Measurements from ENCODE around the gene MAGI2.
"Not testable (repeated sequence)": the region's sequence is repeated elsewhere in the genome, so short reads cannot be mapped to it uniquely, and the experiment has no call there.

MAGI2 gene

DNA sequence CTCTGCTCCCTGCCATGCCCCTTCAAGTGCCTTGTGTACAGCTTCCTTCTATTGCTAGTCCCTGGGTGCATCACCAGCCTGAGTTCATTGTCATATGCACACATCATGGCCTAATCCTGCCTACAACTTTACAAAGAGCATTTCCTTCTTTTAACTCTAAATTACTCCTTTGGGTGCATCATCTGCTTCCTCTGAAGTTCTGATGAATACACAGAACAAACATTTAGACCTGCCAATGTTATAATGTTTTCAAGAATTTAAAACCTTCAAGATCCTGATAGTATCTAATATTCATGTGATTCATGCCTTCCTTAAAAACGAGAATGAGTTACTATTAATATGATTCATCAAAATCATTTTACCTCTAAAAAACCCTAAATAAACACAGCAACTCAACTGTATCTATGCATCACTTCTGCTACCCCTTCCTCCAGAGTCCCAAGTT, 357.1 kb downstream of the MAGI2 start:
- H3K9me3 Mint-ChIP-seq, result peaks cover 6% of the 10 kb centered on the region
- H3K4me1 Mint-ChIP-seq (ENCODE audit: low read depth), result no peaks in the 10 kb centered on the region
- no peak overlapping the region for H3K4me3 Mint-ChIP-seq
- H3K36me3 Mint-ChIP-seq (ENCODE audit: low read depth), result no peaks in the 10 kb centered on the region
- H3K27ac Mint-ChIP-seq, result no peak overlapping the region
- H3K27me3 Mint-ChIP-seq, result no peaks in the 10 kb centered on the region
- DNase-seq, result no peak

DNA sequence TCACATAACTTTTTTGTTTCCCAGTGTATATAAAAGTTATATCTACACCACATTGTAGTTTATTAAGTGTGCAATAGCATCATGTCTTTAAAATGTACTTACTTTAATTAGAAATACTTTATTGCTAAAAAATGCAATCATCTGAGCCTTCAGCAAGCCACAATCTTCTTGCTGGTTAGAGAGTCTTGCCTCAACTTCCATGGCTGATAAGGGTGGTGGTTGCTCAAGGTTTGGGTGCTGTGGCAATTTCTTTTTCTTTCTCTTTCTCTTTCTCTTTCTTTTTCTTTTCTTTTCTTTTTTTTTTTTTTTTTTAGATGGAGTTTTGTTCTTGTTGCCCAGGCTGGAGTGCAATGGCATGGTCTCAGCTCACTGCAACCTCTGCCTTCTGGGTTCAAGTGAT, 360.0 kb downstream of the MAGI2 start:
- Mint-ChIP-seq H3K4me1 (ENCODE audit: low read depth) (no peaks in the 10 kb centered on the region), H3K4me3 (no peak overlapping the region), H3K27ac (no peak overlapping the region), H3K9me3 (peaks cover 12% of the 10 kb centered on the region), H3K36me3 (ENCODE audit: low read depth) (no peaks in the 10 kb centered on the region), H3K27me3 (no peaks in the 10 kb centered on the region)
- DNase-seq, result no peak

DNA sequence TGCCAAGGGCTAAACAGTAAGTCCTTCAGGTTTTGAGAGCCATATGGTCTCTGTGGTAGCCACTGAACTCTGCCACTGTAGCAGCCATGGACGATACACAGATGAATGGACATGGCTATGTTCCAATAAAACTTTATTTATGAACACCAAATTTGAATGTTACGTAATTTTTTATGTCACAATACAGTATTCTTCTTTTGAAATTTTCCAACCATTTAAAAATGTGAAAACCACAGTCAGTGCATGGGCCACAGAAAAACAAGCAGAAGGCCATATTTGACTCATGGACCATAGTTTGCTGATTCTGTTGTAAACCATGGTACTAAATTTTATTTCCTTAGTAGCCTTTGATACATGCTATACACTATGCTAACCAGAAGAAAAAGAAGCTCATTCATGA, 361.8 kb downstream of the MAGI2 start:
- Mint-ChIP-seq H3K4me3 (no peak overlapping the region), H3K27me3 (no peaks in the 10 kb centered on the region), H3K36me3 (ENCODE audit: low read depth) (no peaks in the 10 kb centered on the region), H3K9me3 (peaks cover 16% of the 10 kb centered on the region), H3K27ac (no peak overlapping the region), H3K4me1 (ENCODE audit: low read depth) (no peaks in the 10 kb centered on the region)
- no peak for DNase-seq

DNA sequence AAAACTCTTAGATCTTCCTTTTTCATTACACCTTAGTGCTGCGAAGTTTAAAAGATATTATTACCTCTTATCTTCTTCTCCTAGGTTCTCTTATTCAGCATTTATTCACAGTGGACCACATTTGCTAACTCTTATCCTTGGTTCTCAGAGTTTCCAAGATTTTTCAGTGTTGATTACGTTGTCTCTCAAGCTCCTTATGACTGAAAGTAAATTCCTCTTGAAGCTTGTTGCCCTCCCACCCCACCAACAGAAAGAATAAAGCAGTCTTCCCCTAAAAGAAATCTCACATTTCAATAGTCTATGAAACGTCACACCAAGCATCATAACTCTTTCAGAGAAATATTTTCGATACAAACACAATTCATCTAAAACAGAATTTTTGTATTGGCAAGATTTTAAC, 362.5 kb downstream of the MAGI2 start:
- no peaks in the 10 kb centered on the region for H3K27me3 Mint-ChIP-seq
- peaks cover 11% of the 10 kb centered on the region for H3K9me3 Mint-ChIP-seq
- no peak overlapping the region for H3K4me3 Mint-ChIP-seq
- no peak overlapping the region for H3K27ac Mint-ChIP-seq
- no peaks in the 10 kb centered on the region for H3K4me1 Mint-ChIP-seq (ENCODE audit: low read depth)
- no peak for DNase-seq
- H3K36me3 Mint-ChIP-seq (ENCODE audit: low read depth), result no peaks in the 10 kb centered on the region

DNA sequence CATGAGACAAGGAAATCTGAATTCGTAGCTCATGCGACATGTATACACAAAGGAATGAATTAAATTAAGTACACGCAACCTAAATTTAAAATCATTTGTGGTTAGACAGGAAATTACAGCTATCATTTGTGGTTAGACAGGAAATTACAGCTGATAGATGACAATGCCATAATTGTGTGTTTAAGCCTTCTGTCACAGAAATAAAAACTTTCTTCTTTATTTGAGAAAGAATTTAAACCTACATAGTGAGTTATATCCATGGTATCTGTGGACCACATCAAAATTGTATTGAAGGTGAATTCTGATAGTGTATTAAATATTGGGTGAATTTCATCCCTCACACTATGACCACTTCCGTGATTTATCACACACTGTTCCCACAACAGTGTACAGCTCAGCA, 362.9 kb downstream of the MAGI2 start:
- DNase-seq, result no peak
- H3K9me3 Mint-ChIP-seq, result peaks cover 11% of the 10 kb centered on the region
- no peaks in the 10 kb centered on the region for H3K27me3 Mint-ChIP-seq
- no peak overlapping the region for H3K27ac Mint-ChIP-seq
- H3K4me1 Mint-ChIP-seq (ENCODE audit: low read depth), result no peaks in the 10 kb centered on the region
- no peak overlapping the region for H3K4me3 Mint-ChIP-seq
- no peaks in the 10 kb centered on the region for H3K36me3 Mint-ChIP-seq (ENCODE audit: low read depth)

DNA sequence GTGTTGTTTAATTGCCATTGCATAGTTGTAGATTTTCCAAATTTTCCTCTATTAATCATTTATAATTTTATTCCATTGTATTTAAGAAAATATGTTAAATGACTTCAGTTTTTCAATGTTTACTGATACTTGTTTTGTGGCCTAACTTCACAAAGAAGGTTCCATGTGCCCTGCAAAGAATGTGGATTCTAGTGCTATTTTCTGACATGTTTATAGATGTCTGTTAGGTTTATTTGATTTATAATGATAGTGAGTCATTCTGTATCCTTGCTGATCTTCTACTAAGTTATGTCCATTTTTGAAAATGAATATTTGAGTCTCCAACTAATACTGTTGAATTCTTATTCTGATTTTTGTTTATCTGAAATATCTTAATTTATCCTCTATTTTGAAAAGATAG, 369.0 kb downstream of the MAGI2 start:
- DNase-seq, result no peak
- Mint-ChIP-seq H3K27me3 (no peaks in the 10 kb centered on the region), H3K4me1 (ENCODE audit: low read depth) (no peaks in the 10 kb centered on the region), H3K27ac (no peak overlapping the region), H3K9me3 (peaks cover 22% of the 10 kb centered on the region), H3K4me3 (no peak overlapping the region), H3K36me3 (ENCODE audit: low read depth) (no peaks in the 10 kb centered on the region)

DNA sequence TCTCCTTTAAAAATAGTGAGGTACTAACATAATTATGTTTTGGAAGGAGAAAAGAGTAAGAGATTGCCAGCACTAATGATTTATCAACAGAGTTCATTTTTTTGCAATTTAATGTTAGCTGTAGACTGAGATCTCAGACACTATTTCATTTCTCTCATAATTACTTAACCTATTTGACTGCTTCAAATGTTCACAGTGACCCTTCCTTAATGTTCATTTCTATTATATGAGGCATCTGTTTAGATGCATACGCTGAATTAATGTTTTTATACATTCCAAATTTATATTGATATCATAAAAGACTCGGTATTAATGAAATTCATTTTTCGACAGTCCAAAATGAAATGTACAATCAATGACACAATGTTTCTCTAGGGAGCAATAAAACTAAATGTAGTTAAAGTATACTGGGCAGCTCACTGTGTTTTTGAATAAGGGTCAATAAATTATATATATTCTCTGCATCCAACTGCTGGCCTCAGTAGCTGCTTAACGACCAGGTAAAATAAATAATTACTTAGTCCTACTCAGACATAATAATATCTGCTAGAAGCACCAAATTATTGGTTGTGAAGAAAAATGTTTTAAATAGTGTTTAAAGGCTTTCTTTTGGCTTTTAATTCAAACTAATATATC, 373.4 kb downstream of the MAGI2 start:
- Mint-ChIP-seq H3K4me3 (no peak overlapping the region), H3K9me3 (peaks cover 13% of the 10 kb centered on the region), H3K4me1 (ENCODE audit: low read depth) (no peaks in the 10 kb centered on the region), H3K27ac (no peak overlapping the region), H3K36me3 (ENCODE audit: low read depth) (no peaks in the 10 kb centered on the region), H3K27me3 (no peaks in the 10 kb centered on the region)
- no peak for DNase-seq

DNA sequence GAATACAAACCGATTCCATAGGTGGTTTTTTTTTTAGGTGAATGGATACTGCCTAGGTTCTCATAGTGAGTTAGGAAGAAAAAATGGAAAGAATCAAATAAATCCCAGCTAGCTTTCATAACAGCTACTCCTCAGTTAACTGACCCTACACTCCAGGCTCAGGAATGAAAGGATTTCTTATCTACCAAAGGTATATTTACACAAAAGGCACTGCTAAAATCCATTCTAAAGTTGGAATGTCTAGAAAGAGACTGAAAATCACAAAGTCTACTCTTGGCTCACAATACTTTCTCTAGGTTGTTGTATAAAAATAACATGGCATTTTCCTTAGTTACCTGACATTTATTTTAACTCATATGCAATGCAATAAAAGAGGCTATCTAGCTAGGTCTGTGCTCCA, 375.2 kb downstream of the MAGI2 start:
- Mint-ChIP-seq H3K4me1 (ENCODE audit: low read depth) (no peaks in the 10 kb centered on the region), H3K27ac (no peak overlapping the region), H3K27me3 (no peaks in the 10 kb centered on the region), H3K4me3 (no peak overlapping the region), H3K36me3 (ENCODE audit: low read depth) (no peaks in the 10 kb centered on the region), H3K9me3 (peaks cover 13% of the 10 kb centered on the region)
- DNase-seq, result no peak

DNA sequence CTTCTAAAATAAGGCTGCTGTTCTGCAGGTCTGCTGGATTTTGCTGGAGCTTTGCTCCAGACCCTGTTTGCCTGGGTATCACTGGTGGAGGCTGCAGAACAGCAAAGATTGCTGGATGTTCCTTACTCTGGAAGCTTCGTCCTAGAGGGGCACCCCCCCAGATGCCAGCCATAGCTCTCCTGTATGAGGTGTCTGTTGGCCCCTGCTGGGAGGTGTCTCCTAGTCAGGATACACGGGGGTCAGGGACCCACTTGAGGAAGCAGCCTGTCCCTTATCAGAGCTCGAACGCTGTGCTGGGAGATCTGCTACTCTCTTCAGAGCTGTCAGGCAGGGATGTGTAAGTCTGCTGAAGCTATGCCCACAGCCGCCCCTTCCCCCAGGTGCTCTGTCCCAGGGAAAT, 382.3 kb downstream of the MAGI2 start:
- not testable (repeated sequence) for DNase-seq; H3K4me3 Mint-ChIP-seq; H3K36me3 Mint-ChIP-seq (ENCODE audit: low read depth); H3K4me1 Mint-ChIP-seq (ENCODE audit: low read depth); H3K9me3 Mint-ChIP-seq; H3K27ac Mint-ChIP-seq; H3K27me3 Mint-ChIP-seq

DNA sequence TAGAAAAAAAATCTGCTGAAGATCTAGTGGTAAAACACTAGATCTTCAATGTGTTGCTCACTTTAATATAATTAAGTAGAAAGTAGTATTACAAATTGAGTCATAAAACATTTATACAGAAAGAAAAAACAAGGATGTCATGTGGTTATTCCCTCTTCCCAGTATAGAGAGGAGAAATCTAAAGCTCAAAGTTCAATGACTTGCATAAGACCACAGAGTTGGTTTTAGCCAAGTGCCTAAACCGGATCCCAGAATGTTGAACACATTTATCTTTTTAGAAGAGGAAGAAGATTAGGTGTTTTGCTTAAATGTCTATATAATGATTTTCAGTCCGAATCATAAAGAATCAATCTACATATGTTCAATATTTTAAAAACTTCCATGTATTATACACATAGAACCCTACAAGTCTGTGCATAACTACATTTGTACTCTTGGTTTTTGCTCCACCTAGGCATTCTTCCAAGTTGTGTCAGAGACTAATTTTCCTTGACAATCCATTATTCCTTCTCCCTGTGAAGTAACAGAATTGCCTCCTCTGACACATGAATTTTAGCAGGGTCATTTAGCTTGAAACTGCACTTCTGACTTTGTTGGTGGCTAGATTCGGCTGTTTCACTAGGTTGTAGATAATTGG, 389.2 kb downstream of the MAGI2 start:
- H3K9me3 Mint-ChIP-seq, result peaks cover 10% of the 10 kb centered on the region
- DNase-seq, result no peak
- H3K4me3 Mint-ChIP-seq, result no peak overlapping the region
- H3K36me3 Mint-ChIP-seq (ENCODE audit: low read depth), result no peaks in the 10 kb centered on the region
- no peaks in the 10 kb centered on the region for H3K27me3 Mint-ChIP-seq
- no peaks in the 10 kb centered on the region for H3K4me1 Mint-ChIP-seq (ENCODE audit: low read depth)
- no peak overlapping the region for H3K27ac Mint-ChIP-seq

DNA sequence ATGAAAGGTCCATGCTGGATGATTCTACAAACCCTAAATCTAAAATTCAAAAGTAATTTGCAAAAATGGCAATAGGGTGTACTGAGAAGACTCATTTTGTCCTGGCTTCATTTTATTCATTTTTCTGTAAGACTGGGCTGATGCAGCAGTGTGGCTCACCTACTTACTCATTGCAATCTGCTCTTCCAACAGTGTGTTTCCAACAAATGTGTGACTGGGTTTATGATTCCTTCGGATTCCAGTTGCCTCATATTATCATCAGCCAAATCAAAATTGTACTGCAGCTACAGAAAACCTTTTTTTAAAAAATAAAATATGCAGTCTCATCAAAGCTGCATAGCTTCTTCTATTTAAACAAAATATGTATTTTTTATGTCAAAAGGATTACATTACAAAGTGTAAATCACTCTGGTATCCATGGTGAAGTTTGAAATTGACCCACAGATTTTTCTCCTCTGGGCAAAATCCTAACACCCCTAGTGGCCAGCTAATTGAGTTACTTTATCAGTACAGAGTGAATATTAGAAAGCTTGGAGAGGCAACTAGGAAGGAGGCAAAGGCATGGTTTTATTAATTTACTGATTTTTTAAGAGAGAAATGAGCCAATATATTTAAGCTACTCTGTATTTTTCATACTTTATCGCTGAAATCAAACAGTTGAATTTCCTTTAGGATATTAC, 390.3 kb downstream of the MAGI2 start:
- Mint-ChIP-seq H3K27me3 (no peaks in the 10 kb centered on the region), H3K27ac (no peak overlapping the region), H3K4me3 (no peak overlapping the region), H3K36me3 (ENCODE audit: low read depth) (no peaks in the 10 kb centered on the region), H3K4me1 (ENCODE audit: low read depth) (no peaks in the 10 kb centered on the region), H3K9me3 (peaks cover 7% of the 10 kb centered on the region)
- DNase-seq, result no peak

DNA sequence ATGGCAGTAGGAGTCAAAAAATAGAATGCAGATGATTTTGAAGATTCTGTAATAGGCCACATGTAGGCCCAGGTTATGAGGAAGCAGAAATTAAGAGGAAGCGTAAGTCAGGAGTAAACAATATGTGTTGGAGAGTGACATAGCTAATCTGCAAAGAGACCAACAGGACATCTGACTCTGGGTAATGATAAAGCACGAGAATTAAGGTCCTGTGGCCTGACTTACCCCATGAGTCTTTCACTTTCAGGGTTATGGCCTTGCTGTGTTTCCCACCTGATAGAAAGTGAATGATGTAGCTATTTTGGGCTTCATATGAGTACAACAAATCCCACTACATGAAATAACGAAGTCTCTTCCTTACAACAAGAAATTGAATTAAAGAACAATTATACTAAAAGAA, 393.0 kb downstream of the MAGI2 start:
- Mint-ChIP-seq H3K36me3 (ENCODE audit: low read depth) (no peaks in the 10 kb centered on the region), H3K4me3 (no peak overlapping the region), H3K27me3 (no peaks in the 10 kb centered on the region), H3K9me3 (peaks cover 5% of the 10 kb centered on the region), H3K27ac (no peak overlapping the region), H3K4me1 (ENCODE audit: low read depth) (no peaks in the 10 kb centered on the region)
- no peak for DNase-seq

DNA sequence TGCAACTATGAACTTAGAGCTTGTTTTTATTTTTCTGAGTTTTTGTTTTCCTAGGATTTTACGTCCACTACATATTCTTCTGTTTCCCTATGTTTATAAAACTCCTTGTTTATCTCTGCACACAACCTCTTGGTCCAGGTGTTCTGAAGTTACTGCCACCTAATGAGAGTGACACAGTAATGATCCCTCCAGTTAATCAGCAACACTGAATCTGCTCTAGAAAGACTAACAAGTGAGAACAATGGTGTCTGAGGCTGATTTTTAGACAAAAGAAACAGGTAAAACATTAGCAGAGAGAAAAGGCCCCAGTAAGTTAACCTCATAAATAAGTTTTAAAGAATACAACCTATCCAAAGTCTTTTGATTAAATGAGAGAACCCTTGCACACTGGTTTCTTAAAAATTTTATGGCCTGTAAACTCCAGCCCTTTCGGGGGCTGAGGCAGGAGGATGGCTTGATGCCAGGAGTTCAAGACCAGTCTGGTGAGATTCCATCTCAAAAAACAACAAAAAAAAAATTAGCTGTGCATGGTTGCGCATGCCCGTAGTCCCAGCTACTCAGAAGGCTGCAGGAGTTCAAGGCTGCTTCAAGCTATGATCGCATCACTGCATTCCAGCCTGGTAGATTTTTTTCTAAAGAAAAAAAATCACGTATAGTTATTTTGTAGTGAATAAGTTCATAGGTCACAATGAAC, 397.6 kb downstream of the MAGI2 start:
- DNase-seq, result no peak
- H3K36me3 Mint-ChIP-seq (ENCODE audit: low read depth), result no peaks in the 10 kb centered on the region
- H3K4me3 Mint-ChIP-seq, result no peak overlapping the region
- peaks cover 17% of the 10 kb centered on the region for H3K9me3 Mint-ChIP-seq
- H3K27me3 Mint-ChIP-seq, result no peaks in the 10 kb centered on the region
- no peaks in the 10 kb centered on the region for H3K4me1 Mint-ChIP-seq (ENCODE audit: low read depth)
- H3K27ac Mint-ChIP-seq, result no peak overlapping the region

DNA sequence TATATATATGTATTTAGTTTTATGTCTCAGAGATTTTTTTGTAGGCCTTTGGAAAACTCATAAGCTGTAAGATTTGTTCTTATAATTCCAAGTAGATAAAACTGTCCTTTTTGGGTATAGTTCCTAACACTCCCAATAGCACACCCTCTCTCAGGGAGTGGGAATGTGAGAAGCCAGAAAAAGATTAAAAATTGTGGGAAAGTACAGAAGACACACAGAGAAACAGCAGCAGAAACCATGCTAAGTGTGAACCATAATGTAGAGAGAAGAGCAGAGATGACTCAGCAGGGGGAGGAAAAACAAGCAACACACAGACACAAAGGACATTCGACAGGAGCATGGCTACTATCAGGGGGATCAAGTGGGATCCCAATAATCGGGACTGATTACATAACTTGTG, 401.6 kb downstream of the MAGI2 start:
- H3K4me1 Mint-ChIP-seq (ENCODE audit: low read depth), result no peaks in the 10 kb centered on the region
- no peaks in the 10 kb centered on the region for H3K36me3 Mint-ChIP-seq (ENCODE audit: low read depth)
- H3K27me3 Mint-ChIP-seq, result no peaks in the 10 kb centered on the region
- no peak for DNase-seq
- H3K9me3 Mint-ChIP-seq, result peaks cover 14% of the 10 kb centered on the region
- no peak overlapping the region for H3K27ac Mint-ChIP-seq
- no peak overlapping the region for H3K4me3 Mint-ChIP-seq

DNA sequence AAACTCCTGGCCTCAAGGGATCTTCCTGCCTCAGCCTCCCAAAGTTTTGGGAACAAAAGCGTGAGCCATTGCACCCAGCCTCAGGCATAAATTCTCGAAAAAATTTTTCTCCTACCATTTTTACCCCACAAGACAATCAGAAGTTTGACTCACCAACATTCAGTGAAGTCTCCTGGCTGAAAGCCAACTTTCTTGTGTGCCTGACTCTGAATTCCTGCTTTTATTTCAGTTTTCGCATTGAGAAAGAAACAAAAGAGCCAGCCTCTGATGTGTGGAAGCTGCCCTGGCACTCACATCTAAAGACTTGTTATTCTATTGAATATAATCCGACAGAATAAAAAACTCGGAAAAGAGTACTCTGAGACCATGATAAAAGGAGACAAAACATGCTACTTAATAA, 402.9 kb downstream of the MAGI2 start:
- Mint-ChIP-seq H3K36me3 (ENCODE audit: low read depth) (no peaks in the 10 kb centered on the region), H3K4me3 (no peak overlapping the region), H3K27ac (no peak overlapping the region), H3K4me1 (ENCODE audit: low read depth) (no peaks in the 10 kb centered on the region), H3K27me3 (no peaks in the 10 kb centered on the region), H3K9me3 (peaks cover 14% of the 10 kb centered on the region)
- no peak for DNase-seq
